NCI-H146 treated with DMSO at 0.1 percent for 48 hours (cell line): ENCODE data around the gene UQCC2.
A peak's percentile ranks its signal among the peaks of the same experiment; 100 is the strongest.

Experiments used
- DNase-seq: peaks from one replicate; lab custom pipeline; 2025; ENCODE audit not compliant: unreplicated experiment; lab: John Stamatoyannopoulos, UW

The UQCC2 gene

GRCh38 chr6:33677689-33678088, 33.8 kb downstream of the UQCC2 start:
- DNase-seq, result no peak

DNA sequence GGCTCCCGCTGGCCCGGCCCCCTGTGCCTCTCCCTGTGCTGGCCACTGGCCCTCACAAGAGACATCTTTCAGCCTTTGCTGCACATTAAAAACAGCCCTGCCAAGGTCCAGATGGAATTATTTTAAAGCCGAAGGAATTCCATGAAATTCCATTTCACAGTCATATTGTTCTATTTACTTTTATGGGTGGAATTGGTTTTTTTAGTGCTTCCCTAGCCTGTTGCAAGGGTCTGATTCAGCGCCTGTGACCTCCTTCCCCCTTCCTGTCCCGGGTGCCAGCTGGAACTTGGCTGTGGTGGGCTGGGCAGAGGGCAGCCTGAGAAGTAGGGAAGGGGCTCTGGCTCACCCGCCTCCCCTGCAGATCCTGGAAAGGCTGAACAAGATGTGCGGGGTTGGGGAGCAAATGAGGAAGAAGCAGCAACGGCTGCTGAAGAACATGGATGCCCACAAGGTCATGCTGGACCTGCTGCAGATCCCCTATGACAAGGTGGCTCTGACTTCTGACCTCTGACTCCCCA, 34.3 kb downstream of the UQCC2 start:
- DNase-seq, result no peak

DNA sequence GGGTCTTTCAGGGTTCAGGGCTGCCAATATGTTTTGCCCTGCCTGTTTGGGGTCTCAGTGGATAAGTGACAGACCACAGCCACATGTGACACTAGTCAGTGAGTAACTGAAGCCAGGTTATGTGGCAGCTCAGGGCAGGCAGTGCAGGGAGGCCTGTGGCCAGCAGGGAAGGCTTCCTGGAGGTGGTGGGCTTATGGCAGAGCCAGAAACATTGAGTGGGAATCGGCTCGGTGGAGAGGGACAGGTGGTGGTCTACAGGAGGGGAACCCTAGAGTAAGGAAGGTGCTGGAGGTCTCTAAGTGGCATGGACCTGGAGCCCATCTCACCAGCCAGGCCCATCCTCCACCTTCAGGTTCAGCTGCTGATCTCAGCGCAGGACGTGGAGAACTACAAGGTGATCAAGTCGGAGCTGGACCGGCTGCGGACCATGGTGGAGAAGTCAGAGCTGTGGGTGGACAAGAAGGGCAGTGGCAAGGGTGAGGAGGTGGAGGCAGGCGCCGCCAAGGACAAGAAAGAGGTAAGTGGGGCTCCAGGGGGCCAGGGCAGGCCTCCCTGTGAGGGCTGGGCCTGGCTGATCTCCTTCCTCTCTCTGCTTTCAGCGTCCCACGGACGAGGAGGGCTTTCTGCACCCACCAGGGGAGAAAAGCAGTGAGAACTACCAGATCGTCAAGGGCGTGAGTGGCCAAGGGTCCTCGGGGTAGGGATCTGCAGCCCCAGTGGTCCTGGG, 34.9 kb downstream of the UQCC2 start:
- DNase-seq, result no peak

DNA sequence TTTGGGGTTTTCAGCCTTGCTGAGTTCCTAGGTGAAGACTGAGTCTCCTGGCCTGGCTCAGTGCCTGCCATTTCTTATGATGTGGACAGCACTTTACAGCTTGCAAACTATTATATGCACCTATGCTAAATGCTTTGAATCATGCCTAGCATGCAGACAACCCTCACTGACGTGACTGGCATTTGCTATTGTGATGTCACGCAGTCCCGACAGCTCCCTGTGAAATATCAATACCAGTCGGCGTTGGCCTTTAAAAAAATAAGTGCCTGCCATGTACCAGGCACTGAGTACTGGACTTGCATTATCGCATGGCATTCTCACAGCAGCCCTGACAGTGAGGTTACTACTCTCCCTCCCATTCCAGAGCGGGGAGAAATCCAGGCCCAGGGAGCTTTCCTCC, 35.5 kb downstream of the UQCC2 start:
- DNase-seq, result no peak

GRCh38 chr6:33673851-33674250, 37.6 kb downstream of the UQCC2 start:
- no peak for DNase-seq

DNA sequence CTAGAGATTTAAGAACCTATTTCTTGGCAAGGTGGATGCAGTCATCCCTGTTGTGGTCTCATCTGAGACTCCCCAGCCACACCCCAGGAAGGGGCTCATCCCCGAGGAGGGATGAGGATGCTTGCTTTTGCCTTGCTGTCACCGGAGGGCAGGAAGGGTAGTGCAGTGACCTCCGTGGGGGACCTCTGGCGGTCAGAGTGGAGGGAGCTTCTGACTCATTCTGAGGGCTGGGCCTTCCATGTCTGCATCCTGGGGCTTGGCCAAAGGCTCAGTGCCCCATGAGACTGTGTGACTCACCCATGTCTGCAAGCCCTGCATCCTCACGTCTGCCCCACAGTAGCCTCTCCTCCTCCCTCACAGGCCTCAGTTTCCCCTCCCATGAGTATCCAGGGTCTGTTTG, 38.7 kb downstream of the UQCC2 start:
- DNase-seq, result no peak

GRCh38 chr6:33671744-33672072, 39.8 kb downstream of the UQCC2 start:
- DNase-seq, result no peak

- DNase-seq, result no peak
Observed at GRCh38 chr6:33670971-33671743, 40.3 kb downstream of the UQCC2 start.

DNA sequence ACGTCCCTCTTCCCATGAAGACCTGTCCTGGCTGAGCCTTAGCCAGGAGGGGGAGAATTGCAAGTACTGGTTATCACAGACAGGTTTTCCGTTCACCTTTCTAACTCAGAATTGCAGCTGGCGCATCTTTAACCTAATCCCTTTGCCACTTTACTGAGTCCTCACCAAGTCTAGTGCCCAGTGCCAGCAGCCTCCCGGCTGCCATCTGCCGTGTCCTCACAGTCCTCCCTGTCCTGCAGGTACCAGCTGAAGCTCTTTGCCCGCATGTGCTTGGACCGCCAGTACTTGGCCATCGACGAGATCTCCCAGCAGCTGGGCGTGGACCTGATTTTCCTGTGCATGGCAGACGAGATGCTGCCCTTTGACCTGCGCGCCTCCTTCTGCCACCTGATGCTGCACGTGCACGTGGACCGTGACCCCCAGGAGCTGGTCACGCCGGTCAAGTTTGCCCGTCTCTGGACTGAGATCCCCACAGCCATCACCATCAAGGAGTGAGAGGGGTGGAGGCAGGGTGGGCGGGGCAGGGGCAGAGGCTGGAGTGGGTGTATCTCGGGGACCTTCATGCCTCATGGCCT, 41.3 kb downstream of the UQCC2 start:
- DNase-seq, result no peak

DNA sequence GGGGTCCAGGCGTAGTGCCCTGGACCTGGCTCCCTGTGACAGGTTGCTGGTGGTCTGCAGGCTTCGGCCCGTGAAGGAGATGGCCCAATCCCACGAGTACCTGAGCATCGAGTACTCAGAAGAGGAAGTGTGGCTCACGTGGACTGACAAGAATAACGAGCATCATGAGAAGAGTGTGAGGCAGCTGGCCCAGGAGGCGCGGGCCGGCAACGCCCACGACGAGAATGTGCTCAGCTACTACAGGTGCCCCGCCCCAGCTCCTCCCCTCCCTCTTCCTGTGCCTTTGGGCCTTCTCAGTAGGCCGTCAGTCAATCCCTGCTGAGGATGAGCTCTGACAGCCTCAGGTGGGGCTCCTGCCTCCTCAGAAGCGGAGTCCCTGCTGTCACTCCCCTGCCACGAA, 42.6 kb downstream of the UQCC2 start:
- no peak for DNase-seq

DNA sequence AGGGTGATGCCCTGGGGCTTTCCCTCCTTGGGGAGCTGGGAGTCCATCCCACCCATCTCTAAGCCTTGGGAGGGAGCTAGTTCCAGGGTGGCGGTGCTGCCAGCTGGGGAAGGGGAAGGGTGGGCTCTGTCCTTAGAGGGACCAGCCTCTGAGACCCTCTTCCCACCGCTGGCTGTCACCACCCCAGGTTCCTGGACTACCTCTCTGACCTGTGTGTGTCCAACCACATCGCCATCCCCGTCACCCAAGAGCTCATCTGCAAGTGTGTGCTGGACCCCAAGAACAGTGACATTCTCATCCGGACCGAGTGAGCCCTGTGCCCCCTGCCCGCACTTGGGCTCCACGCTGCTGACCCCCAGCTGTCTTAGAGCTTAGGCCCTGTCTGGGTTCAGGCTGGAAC, 43.2 kb downstream of the UQCC2 start:
- DNase-seq, result no peak

DNA sequence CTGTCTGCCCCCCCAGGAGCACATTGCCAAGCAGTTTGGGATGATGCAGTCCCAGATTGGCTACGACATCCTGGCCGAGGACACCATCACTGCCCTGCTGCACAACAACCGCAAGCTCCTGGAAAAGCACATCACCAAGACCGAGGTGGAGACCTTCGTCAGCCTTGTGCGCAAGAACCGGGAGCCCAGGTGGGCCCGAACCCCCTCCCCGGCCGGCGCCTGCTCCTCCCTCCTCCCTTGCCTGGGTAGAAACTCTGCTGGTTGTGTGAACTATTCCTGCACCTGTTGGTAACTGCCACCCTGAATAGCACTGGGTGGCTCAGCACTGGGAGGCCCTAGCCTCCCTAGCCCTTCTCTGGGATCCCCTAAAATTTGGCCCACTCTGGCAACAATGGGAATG, 43.7 kb downstream of the UQCC2 start:
- DNase-seq, result no peak

- DNase-seq, result no peak
Observed at GRCh38 chr6:33667072-33667471, 44.4 kb downstream of the UQCC2 start.

DNA sequence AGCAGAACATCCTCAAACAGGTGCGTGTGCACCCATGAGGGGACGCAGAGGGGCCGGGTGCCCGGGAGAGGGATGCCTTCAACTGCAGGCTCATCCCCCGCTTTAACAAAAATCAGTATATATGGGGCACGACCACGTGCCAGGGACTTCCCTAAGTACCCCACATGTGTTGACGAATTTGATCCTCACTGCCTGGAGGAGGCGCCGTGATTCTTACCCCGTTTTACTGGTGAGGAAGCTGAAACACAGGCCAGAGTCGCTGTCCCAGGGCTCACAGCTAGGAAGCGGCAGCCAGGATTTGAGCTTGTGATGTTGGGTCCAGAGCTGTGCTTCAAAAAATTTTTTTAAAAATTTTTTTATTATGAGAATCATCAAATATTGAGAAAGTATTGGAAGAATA, 45.5 kb downstream of the UQCC2 start:
- no peak for DNase-seq

- no peak for DNase-seq
Observed at GRCh38 chr6:33664506-33665057, 46.9 kb downstream of the UQCC2 start.

- DNase-seq, result no peak
Observed at GRCh38 chr6:33663727-33664449, 47.6 kb downstream of the UQCC2 start.

DNA sequence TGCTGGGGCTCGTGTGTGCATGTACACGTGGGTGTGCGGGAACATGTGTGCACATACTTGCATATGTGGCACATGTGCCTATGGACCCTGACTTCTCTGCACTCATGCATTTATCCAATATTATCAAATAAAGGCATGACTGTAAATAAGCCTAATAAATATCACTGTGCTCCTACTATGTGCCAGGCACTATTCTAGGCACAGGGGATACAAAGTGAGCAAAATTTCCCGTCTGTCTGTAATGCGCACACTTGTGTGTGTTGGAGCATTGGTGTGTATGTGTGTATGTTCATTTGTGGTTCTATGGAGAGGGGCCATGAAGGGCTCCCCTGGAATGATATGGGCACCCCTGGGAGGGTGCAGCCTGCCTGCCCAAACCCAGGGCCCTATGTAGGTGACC, 48.5 kb downstream of the UQCC2 start:
- DNase-seq, result no peak

DNA sequence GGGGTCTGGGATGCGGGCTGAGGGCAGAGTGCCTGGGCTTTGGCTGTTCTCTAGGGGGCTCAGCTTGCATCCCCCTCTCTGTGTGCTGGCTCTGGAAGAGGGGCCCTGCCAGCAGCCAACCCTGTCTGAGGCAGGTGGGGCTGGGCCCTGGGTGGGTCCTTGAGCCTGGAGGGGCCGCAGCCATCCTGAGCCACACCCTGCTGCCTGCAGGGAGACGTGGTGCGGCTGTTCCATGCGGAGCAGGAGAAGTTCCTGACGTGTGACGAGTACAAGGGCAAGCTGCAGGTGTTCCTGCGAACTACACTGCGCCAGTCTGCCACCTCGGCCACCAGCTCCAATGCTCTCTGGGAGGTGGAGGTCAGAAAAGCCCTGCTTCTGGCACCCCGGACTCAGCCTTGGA, 49.2 kb downstream of the UQCC2 start:
- no peak for DNase-seq

- peak; percentile 15 for DNase-seq
Observed at GRCh38 chr6:33661106-33661838, 50.2 kb downstream of the UQCC2 start.

GRCh38 chr6:33659986-33660385, 51.5 kb downstream of the UQCC2 start:
- no peak for DNase-seq
